Activated T-cell treated with anti-CD3 and anti-CD28 coated beads, Interleukin-2, amount 50 U/mL, for 4 hours (primary cell): Measurements from ENCODE around the gene PEX5. TPM values are rescaled to one million over a fixed set of nuclear protein-coding genes. Genes with fewer than 3 reads are reported as not detected.
"Not testable (repeated sequence)": the region's sequence is repeated elsewhere in the genome, so short reads cannot be mapped to it uniquely, and the experiment has no call there.

Experiments used
- ATAC-seq, 2 donors: fragments of 200-7000 bp; cut with Tn5 transposase; one replicate each; pipeline ENCODE4 v1.10.0; 2021
- DNase-seq: peaks from one replicate; pipeline ENCODE4 v3.0.0-alpha.2; 2020
- H3K27me3 Mint-ChIP-seq: one replicate; pipeline ENCODE4 v1.8.0; 2021; ENCODE audit warnings: low read depth, mixed read lengths
- H3K36me3 Mint-ChIP-seq: one replicate; pipeline ENCODE4 v1.8.0; 2022; ENCODE audit warnings: mixed read lengths; ENCODE audit not compliant: insufficient read depth
- H3K4me1 Mint-ChIP-seq: one replicate; pipeline ENCODE4 v1.8.0; 2021; ENCODE audit warnings: low read depth, mixed read lengths
- H3K4me3 Mint-ChIP-seq: one replicate; pipeline ENCODE4 v1.8.0; 2021; ENCODE audit warnings: mild to moderate bottlenecking, moderate library complexity, mixed read lengths
- H3K9me3 Mint-ChIP-seq: one replicate; pipeline ENCODE4 v1.8.0; 2021; ENCODE audit warnings: mixed read lengths
- total RNA-seq, 3 donors: library from RNA; stranded (reverse); gene quantifications; one replicate each; pipeline ENCODE4 v1.2.1, GENCODE V29; 2021

PEX5 gene
- total RNA-seq, 3 donors from 2014 or later, result 45.9 to 68.0 (median 65.7) TPM

GRCh38 chr12:7217475-7218069 lies 28.1 kb downstream of the PEX5 start:
- ATAC-seq (no peak), DNase-seq (no peak)
- H3K9me3 Mint-ChIP-seq, result peaks cover 6% of the 10 kb centered on the region
- H3K27me3 Mint-ChIP-seq, result peaks cover 2% of the 10 kb centered on the region
- H3K36me3 Mint-ChIP-seq, result peaks cover 3% of the 10 kb centered on the region
- H3K4me1 Mint-ChIP-seq, result no peaks in the 10 kb centered on the region
- no peak overlapping the region for H3K4me3 Mint-ChIP-seq

GRCh38 chr12:7219599-7220243 lies 30.2 kb downstream of the PEX5 start:
- DNase-seq, result peak; percentile 64
- H3K4me3 Mint-ChIP-seq, result no peak overlapping the region
- H3K36me3 Mint-ChIP-seq, result no peaks in the 10 kb centered on the region
- no peaks in the 10 kb centered on the region for H3K4me1 Mint-ChIP-seq
- ATAC-seq, result peak in 1 of 2 donors; percentile 51
- H3K9me3 Mint-ChIP-seq, result peaks cover 4% of the 10 kb centered on the region
- peaks cover 2% of the 10 kb centered on the region for H3K27me3 Mint-ChIP-seq

- no peak for ATAC-seq
- H3K36me3 Mint-ChIP-seq, result no peaks in the 10 kb centered on the region
- DNase-seq, result no peak
- H3K27me3 Mint-ChIP-seq, result peaks cover 2% of the 10 kb centered on the region
- H3K9me3 Mint-ChIP-seq, result no peaks in the 10 kb centered on the region
- no peaks in the 10 kb centered on the region for H3K4me1 Mint-ChIP-seq
- H3K4me3 Mint-ChIP-seq, result no peak overlapping the region
Observed at GRCh38 chr12:7221486-7221885, 32.0 kb downstream of the PEX5 start.

GRCh38 chr12:7229741-7230140 lies 40.3 kb downstream of the PEX5 start:
- ATAC-seq, result no peak
- Mint-ChIP-seq H3K4me1 (no peaks in the 10 kb centered on the region), H3K27me3 (peaks cover 19% of the 10 kb centered on the region), H3K4me3 (no peak overlapping the region), H3K36me3 (no peaks in the 10 kb centered on the region), H3K9me3 (no peaks in the 10 kb centered on the region)
- DNase-seq, result no peak

- Mint-ChIP-seq H3K4me3 (no peak overlapping the region), H3K9me3 (peaks cover 14% of the 10 kb centered on the region), H3K27me3 (peaks cover 18% of the 10 kb centered on the region), H3K36me3 (no peaks in the 10 kb centered on the region), H3K4me1 (no peaks in the 10 kb centered on the region)
- DNase-seq (no peak), ATAC-seq (no peak)
Observed at GRCh38 chr12:7241404-7242005, 52.0 kb downstream of the PEX5 start.

- DNase-seq, result no peak
- peaks cover 14% of the 10 kb centered on the region for H3K9me3 Mint-ChIP-seq
Observed at GRCh38 chr12:7242176-7243101, 53.0 kb downstream of the PEX5 start.

GRCh38 chr12:7251328-7251996 lies 62.0 kb downstream of the PEX5 start:
- not testable (repeated sequence) for ATAC-seq, H3K36me3 Mint-ChIP-seq, H3K4me3 Mint-ChIP-seq, H3K9me3 Mint-ChIP-seq, H3K4me1 Mint-ChIP-seq, DNase-seq
- H3K27me3 Mint-ChIP-seq, result peaks cover 14% of the 10 kb centered on the region

More at GRCh38 chr12:7242176-7243101, 53.0 kb downstream of the PEX5 start:
- Mint-ChIP-seq H3K27me3 (peaks cover 18% of the 10 kb centered on the region), H3K36me3 (no peaks in the 10 kb centered on the region), H3K4me3 (no peak overlapping the region), H3K4me1 (no peaks in the 10 kb centered on the region)
- ATAC-seq, result no peak

GRCh38 chr12:7259060-7259459 lies 69.6 kb downstream of the PEX5 start:
- H3K4me1 Mint-ChIP-seq, result no peaks in the 10 kb centered on the region
- ATAC-seq (no peak), DNase-seq (no peak)
- no peaks in the 10 kb centered on the region for H3K36me3 Mint-ChIP-seq
- no peaks in the 10 kb centered on the region for H3K9me3 Mint-ChIP-seq
- no peak overlapping the region for H3K4me3 Mint-ChIP-seq
- peaks cover 12% of the 10 kb centered on the region for H3K27me3 Mint-ChIP-seq

Other genes with a start within 250 kb of the PEX5 start
- not detected for gene RNU7-1, start 245.9 kb upstream of the PEX5 start, total RNA-seq
- gene C12orf57, start 245.7 kb upstream of the PEX5 start, total RNA-seq, result 100 to 1,000 TPM; 180 to 190 (median 184) TPM
- 100 to 1,000 TPM; 309 to 404 (median 401) TPM for gene PTPN6, start 238.3 kb upstream of the PEX5 start, total RNA-seq
- gene PHB2, start 219.0 kb upstream of the PEX5 start, total RNA-seq, result 100 to 1,000 TPM; 619 to 718 (median 635) TPM
- gene EMG1, start 218.8 kb upstream of the PEX5 start, total RNA-seq, result 100 to 1,000 TPM; 215 to 254 (median 223) TPM
- gene LPCAT3, start 171.2 kb upstream of the PEX5 start, total RNA-seq, result 10 to 100 TPM; 24.4 to 27.6 (median 25.0) TPM
- 1 to 10 TPM; 1.6 to 1.7 (median 1.6) TPM for gene C1S, start 129.0 kb upstream of the PEX5 start, total RNA-seq
- 1 to 10 TPM in 2 of 3 donors, under 1 TPM in 1; 0.98 to 2.3 (median 1.7) TPM for gene C1R, start 97.2 kb upstream of the PEX5 start, total RNA-seq
- gene C1RL, start 80.5 kb upstream of the PEX5 start, total RNA-seq, result 1 to 10 TPM; 3.7 to 7.0 (median 6.0) TPM
- gene RBP5, start 60.8 kb upstream of the PEX5 start, total RNA-seq, result not detected
- gene CLSTN3, start 59.3 kb upstream of the PEX5 start, total RNA-seq, result 10 to 100 TPM in 1 of 3 donors, 1 to 10 TPM in 2; 9.2 to 12.2 (median 9.9) TPM
- gene ACSM4, start 114.4 kb downstream of the PEX5 start, total RNA-seq, result not detected